HG03103 (cell line): ENCODE results near the gene TRDMT1.
"Not testable (repeated sequence)": the region's sequence is repeated elsewhere in the genome, so short reads cannot be mapped to it uniquely, and the experiment has no call there.

ENCODE experiments used
- ATAC-seq: cut with Tn5 transposase; IDR thresholded peaks from one replicate; pipeline ENCODE4 v1.9.1; 2021; ENCODE audit warnings: low read depth; ENCODE audit not compliant: unreplicated experiment

TRDMT1 gene

GRCh38 chr10:17143055-17143690, 58.3 kb downstream of the TRDMT1 start:
- ATAC-seq, result no peak

DNA sequence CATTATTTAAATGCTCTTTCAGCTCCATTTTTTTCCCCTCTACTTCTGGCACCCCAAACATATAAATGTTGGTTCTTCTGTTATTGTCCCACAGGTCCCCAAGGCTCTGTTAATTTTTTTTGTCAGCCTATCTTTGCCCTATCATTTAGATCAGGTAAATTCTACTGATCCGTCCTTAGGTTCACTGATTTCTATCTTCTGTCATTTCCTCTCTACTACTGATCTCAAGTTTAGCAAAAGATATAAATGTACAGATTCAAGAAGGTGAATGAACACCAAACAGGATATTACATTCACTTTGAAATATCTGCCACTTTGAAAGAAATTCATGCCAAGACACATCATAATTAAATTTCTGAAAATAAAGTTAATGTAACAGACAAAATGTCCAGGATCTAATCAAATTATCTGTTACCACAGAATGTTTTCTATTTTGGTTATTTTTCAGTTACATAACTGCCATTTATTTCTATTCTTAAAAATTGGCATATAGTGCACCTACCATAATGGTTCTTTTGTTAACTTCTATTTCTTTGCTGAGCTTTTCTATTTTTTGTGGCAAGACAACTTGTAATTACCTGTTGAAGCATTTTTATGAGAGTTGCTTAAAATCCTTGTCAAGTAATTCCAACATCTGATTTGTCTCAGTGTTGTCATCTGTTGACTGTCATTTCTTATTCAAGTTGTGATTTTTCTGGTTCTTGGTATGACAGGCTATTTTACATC, 59.8 kb downstream of the TRDMT1 start:
- ATAC-seq, result no peak

DNA sequence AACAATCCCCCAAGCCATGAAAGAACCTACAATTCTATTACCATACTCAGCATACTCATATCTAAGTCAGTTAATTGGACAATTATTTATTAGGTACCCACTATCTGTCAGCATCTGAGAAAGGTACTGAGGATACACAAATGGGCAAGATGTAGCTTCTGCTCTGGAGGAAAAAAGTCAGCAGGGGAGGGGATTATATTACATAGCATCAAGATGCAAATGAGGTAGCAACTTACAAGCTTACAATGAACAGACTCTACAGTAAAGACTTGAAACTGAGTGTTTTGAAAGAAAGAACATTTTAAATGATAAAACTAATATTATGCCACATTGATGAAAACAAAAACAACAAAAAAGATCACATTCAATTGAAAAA, 61.1 kb downstream of the TRDMT1 start:
- ATAC-seq, result no peak

GRCh38 chr10:17138460-17139042, 62.9 kb downstream of the TRDMT1 start:
- no peak for ATAC-seq

- no peak for ATAC-seq
Measured at GRCh38 chr10:17134737-17135260, 66.7 kb downstream of the TRDMT1 start.

DNA sequence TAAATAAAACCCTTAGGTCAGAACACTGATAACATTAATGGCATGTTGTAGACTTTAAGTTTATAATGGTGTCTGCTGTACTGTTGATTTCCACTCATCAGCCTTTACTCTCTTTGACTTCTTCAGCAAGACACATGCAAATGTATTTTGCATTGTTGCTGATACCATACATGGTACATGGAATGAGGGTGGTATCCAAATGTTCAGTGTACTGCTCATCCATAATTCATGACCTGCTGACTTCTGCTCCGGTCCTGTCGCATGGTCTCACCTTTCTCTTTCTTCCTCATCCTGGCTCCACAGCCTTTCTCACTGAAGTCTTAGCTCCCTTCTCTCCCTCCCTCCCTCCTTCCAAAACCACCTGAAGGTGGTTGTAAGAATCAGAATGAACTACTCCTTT, 67.2 kb downstream of the TRDMT1 start:
- ATAC-seq, result no peak

GRCh38 chr10:17129741-17130140, 71.7 kb downstream of the TRDMT1 start, which contains the start of gene CUBN:
TSS of gene CUBN (minus strand) at chr10:17129811. CDS start at chr10:17129765, 46 bp downstream.
- ATAC-seq, result no peak

DNA sequence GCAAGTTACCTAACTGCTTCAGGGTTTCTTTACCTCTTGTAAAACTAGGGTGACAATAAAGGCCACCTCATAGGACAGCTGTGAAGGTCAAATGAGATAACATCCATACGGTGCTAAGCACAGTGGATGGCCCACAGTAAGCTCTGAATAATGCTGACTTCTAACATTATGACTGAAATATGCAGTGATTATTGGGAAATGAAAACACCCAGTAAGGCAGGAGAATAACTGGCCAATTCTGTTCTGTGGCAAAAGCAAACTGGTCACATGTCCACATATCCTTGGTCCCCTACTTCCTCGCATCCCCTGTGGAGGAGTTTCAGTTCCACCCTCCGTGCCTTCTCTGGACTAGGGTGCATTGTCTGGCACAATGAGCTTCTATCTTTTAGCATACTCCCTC, 73.2 kb downstream of the TRDMT1 start:
- ATAC-seq, result no peak

GRCh38 chr10:17126327-17126726, 75.1 kb downstream of the TRDMT1 start:
- no peak for ATAC-seq

GRCh38 chr10:17125206-17125893, 76.1 kb downstream of the TRDMT1 start:
- no peak for ATAC-seq

DNA sequence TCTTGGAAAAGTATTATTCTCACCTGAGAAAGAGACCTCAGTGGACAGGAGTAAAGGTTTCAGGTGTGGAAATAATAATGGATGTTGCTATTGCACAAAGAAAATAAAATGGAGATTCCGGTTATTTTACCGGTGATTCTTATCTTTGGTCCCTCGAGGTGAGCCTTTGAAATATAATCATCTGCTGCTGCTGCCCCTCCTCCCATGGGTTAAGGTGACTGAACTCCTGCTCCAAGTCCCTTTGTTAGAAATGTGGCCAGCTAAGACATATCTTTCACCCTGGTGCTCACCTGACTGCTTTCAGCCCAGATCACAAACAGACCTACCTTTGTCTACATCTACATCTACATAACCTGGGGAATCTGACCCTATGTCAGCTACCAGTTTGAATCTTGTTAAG, 77.5 kb downstream of the TRDMT1 start:
- ATAC-seq, result no peak

DNA sequence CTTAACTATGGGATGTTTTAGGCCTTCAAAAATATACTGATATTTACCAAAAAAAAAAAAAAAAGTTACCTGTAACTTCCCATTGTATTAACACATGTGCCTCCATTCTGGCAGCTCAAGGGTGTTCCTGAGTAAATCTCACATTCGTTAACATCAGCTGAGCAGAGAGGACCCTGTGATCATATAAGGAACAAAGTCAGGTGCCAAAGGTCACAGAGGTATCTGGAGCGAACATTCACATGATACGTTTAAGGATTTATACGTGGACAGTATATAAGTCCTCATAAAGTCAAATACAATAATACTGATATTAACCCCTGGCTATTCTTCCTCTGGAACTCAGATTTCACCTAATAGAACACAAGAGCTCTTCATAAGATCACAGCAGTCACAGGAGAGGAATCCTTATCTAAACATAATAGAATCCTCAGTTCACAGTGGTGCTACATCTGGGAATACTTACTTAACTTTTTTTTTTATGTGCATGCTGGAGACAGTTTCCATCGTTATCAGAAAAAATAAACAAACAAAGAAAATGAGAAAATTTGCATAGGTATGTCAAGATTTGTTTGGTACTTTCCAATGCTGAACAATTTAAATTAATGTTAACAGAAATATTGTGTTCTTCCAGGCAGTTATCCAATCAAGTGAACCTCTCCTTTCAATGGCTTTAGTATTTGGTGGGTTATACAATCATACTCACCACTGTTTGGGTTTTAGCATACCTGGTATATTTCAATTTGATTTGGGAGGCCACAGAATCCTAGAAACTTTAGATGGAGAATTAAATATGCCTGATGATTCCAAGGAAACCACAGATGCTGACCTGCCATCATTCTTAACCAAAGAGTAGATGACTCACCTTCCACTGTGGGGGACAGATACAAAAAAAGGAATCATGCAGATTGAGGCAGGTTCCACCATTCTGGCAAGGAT, 78.5 kb downstream of the TRDMT1 start:
- ATAC-seq, result no peak

GRCh38 chr10:17122052-17122451, 79.4 kb downstream of the TRDMT1 start:
- ATAC-seq, result no peak

DNA sequence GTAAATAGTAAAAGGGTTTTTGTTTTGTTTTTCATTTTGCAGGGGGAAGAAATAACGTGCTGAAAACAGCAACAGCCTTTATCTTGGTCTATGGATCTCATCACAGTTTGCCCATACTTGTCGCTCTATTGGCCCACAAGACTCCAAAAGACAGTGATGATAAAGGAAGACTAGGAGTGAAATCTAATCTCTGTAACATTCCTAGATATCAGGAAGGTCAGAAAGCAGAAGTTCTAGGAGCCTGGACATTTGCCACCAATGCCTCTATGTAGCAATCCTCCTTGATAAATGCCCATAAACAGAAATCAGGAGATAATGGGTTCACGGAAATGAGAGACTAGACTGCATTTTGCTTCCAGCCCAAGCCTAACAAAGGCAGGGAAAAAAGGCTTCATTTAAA, 80.8 kb downstream of the TRDMT1 start:
- ATAC-seq, result no peak

DNA sequence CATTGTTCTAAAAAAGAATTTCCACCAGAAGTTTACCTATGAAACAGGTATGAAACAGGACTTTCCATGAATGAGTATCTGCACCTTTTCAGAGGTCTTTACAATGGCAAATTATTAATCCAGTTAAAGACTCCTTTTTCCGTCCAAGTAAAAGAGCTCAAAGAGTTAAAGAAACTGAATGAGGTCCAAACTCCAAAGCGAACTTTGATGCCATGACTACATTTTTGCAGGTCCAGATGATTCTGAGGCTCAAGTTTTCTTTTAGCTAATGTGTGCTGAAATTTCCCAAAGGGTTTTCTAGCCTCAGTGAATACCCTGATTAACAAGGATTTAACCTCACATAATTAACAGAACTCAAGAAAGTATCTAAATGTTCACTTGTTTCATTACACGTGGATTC, 81.6 kb downstream of the TRDMT1 start:
- no peak for ATAC-seq

- no peak for ATAC-seq
Measured at GRCh38 chr10:17116193-17116592, 85.3 kb downstream of the TRDMT1 start.

- ATAC-seq, result no peak
Measured at GRCh38 chr10:17115683-17116082, 85.8 kb downstream of the TRDMT1 start.

- ATAC-seq, result not testable (repeated sequence)
Measured at GRCh38 chr10:17114878-17115444, 86.5 kb downstream of the TRDMT1 start.

DNA sequence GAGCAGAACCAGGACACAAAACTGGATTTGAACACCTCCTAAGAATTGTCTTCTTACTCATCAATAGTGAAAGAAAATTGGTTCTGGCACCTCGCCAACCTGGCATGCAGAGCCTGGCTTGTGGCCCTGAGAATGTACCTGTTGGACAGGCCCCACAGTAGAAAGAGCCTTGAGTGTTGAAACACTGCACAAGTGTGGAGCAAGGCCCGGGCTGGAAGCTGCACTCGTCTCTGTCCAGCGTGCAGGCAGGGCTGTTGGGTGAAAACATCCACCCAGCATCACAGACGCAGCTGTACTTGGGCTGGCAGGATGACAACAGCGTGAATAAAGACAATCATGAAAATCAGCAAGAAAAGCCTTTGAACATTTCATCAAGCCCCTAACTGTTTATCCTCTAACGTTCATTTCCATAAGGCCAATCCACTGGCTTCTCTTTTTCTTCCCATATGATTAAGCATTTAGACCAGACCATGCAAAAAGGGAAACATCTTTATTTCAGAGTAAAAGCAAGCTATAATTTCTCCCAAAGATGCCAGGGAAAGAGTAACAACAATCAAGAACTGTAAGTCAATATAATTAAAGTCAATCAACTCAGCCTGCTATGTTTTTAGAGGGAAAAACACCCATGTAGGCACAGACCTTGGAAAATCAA, 87.5 kb downstream of the TRDMT1 start:
- no peak for ATAC-seq
